CD4-positive, alpha-beta T cell (primary cell): ENCODE data around the gene ZNF879. TPM values are rescaled to one million over a fixed set of nuclear protein-coding genes. Genes with fewer than 3 reads are reported as not detected.

Experiments used
- ATAC-seq: fragments of 200-7000 bp; cut with Tn5 transposase; one replicate; pipeline ENCODE4 v1.10.0; 2022; ENCODE audit warnings: mild to moderate bottlenecking; ENCODE audit not compliant: poor library complexity
- CTCF ChIA-PET: fragments of 350-600 bp; sonication (Branson Sonifier 250); formaldehyde crosslinking; loops from one replicate; lab custom pipeline; 2021; ENCODE audit warnings: antibody characterized with exemption, inconsistent platforms; lab: Charles Lee
- POLR2A ChIA-PET: fragments of 350-600 bp; sonication (Branson Sonifier 250); formaldehyde crosslinking; loops from one replicate; lab custom pipeline; 2021; ENCODE audit warnings: antibody characterized with exemption, inconsistent platforms; lab: Charles Lee
- DNase-seq, 14 experiments: peaks; one replicate each; pipeline ENCODE4 v3.0.0-alpha.2; 2013 to 2020; ENCODE audit warnings: mixed read lengths in 2 of 14
- H3K27ac ChIP-seq, 2 donors: one replicate each; pipeline versions ENCODE4 v1.5.1 to v1.7.0; 2013; ENCODE audit warnings: low read length in 2 of 2, low read depth in 1 of 2, mild to moderate bottlenecking in 1 of 2
- H3K27me3 ChIP-seq, 2 experiments: 1 replicate in 1 of 2; 2 replicates in 1 of 2; pipeline versions ENCODE4 v1.6.1 to v1.7.0; 2013; ENCODE audit warnings: low read length in 2 of 2, control low read depth in 1 of 2, mild to moderate bottlenecking in 1 of 2, moderate library complexity in 1 of 2; ENCODE audit not compliant: insufficient read depth in 2 of 2, control insufficient read depth in 1 of 2
- H3K36me3 ChIP-seq: one replicate; pipeline ENCODE4 v1.6.1; 2013; ENCODE audit warnings: low read length, control low read depth; ENCODE audit not compliant: insufficient read depth
- H3K4me1 ChIP-seq: one replicate; pipeline ENCODE4 v1.6.1; 2013; ENCODE audit warnings: low read length, control low read depth; ENCODE audit not compliant: insufficient read depth
- H3K4me3 ChIP-seq: one replicate; pipeline ENCODE4 v1.5.1; 2013; ENCODE audit warnings: mild to moderate bottlenecking, low read length, moderate library complexity
- H3K9me3 ChIP-seq, 2 experiments: 1 replicate in 1 of 2; 2 replicates in 1 of 2; pipeline versions ENCODE4 v1.6.1 to v1.7.0; 2013; ENCODE audit warnings: low read length in 2 of 2, mild to moderate bottlenecking in 2 of 2, control low read depth in 1 of 2, moderate library complexity in 1 of 2; ENCODE audit not compliant: control insufficient read depth in 1 of 2, insufficient read depth in 1 of 2
- H3K27ac Mint-ChIP-seq: one replicate; pipeline ENCODE4 v1.8.0; 2020; ENCODE audit warnings: mixed read lengths
- H3K27me3 Mint-ChIP-seq: one replicate; pipeline ENCODE4 v1.8.0; 2021; ENCODE audit warnings: mixed read lengths
- H3K36me3 Mint-ChIP-seq: one replicate; pipeline ENCODE4 v1.8.0; 2021; ENCODE audit warnings: low read depth, mixed read lengths
- H3K4me1 Mint-ChIP-seq: one replicate; pipeline ENCODE4 v1.8.0; 2021; ENCODE audit warnings: low read depth, mixed read lengths
- H3K4me3 Mint-ChIP-seq: one replicate; pipeline ENCODE4 v1.8.0; 2020; ENCODE audit warnings: mild to moderate bottlenecking, mixed read lengths
- H3K9me3 Mint-ChIP-seq: one replicate; pipeline ENCODE4 v1.8.0; 2020; ENCODE audit warnings: mixed read lengths
- intact Hi-C, 2 experiments: fragments of 100-400 bp; cut with DNase I in 1 of 2; cut with micrococcal nuclease in 1 of 2; formaldehyde crosslinking; loops; one replicate each; pipeline versions ENCODE4 v1.15.1 to v1.9.0; 2023 to 2025; cut with DNase I, micrococcal nuclease
- total RNA-seq, 174 experiments: library from RNA in 2 of 174; stranded (reverse) in 2 of 174; gene quantifications; one replicate each; pipeline ENCODE4 v1.2.3 and lab custom pipeline; 2021 to 2026
- TF ChIP-seq, protein P1 (sequence below): fragments of 200-600 bp; IDR thresholded peaks from one replicate; pipeline ENCODE4 v1.8.0; 2022; ENCODE audit warnings: antibody characterized with exemption, mild to moderate bottlenecking

Gene ZNF879
- total RNA-seq, 2 experiments from 2014 or later: 4.9 to 5.1 TPM

DNA sequence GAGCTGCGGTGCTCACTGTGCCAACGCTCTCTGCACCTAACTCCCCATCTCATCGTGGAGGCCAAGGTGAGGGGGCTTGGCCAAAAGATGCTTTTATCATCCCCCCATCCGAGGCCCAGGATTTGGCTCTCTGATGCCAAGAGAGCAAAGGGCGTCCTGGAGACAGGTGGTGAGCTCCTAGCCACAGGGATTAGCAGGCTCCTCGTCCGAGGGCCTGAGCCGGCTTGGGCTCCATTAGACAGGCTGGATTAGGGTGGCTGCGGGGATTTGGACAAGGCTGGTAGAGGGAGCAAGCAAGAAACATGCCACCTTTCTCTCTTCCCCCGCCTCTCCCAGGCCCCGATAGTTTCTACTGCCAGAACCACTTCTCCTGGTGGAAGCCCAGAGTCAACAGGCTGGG, 27.4 kb upstream of the ZNF879 start:
- H3K9me3 Mint-ChIP-seq: no peaks in the 10 kb centered on the region
- H3K4me1 Mint-ChIP-seq: no peaks in the 10 kb centered on the region
- Histone ChIP-seq H3K4me3 (no peak overlapping the region), H3K4me1 (no peaks in the 10 kb centered on the region), H3K36me3 (no peaks in the 10 kb centered on the region), H3K27me3 (peaks cover 20% of the 10 kb centered on the region in 2 experiments), H3K27ac (no peak overlapping the region), H3K9me3 (peaks cover 0 to 63% of the 10 kb centered on the region in 2 experiments)
- DNase-seq (no peak), ATAC-seq (no peak)
- H3K36me3 Mint-ChIP-seq: no peaks in the 10 kb centered on the region
- intact Hi-C loops: no loop called here
- no peak overlapping the region for H3K27ac Mint-ChIP-seq
- no peak overlapping the region for H3K4me3 Mint-ChIP-seq
- ChIA-PET POLR2A (no interaction called here), CTCF (no interaction called here)
- peaks cover 43% of the 10 kb centered on the region for H3K27me3 Mint-ChIP-seq
- TF ChIP-seq, protein P1, sequence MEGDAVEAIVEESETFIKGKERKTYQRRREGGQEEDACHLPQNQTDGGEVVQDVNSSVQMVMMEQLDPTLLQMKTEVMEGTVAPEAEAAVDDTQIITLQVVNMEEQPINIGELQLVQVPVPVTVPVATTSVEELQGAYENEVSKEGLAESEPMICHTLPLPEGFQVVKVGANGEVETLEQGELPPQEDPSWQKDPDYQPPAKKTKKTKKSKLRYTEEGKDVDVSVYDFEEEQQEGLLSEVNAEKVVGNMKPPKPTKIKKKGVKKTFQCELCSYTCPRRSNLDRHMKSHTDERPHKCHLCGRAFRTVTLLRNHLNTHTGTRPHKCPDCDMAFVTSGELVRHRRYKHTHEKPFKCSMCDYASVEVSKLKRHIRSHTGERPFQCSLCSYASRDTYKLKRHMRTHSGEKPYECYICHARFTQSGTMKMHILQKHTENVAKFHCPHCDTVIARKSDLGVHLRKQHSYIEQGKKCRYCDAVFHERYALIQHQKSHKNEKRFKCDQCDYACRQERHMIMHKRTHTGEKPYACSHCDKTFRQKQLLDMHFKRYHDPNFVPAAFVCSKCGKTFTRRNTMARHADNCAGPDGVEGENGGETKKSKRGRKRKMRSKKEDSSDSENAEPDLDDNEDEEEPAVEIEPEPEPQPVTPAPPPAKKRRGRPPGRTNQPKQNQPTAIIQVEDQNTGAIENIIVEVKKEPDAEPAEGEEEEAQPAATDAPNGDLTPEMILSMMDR: no peak

DNA sequence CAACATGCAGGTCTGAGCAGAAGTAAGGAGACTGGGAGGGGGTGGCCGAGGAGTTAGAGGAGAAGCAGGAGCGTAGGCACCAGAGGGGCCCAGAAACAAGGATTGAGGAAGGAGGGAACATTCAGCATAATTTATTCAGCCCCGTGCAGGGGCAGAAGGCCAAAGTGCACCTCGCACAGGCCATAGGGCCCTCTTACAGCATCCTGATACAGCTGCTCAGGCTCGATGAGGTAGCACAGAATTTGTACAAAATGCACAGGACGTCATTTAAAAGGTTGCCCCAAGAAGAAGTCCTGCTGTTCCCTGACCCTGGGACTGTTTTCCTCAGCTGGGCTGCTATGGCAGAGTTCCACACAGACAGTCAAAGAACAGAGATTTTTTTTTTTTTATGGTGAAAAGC, 26.4 kb upstream of the ZNF879 start:
- POLR2A ChIA-PET: no interaction called here
- no peak for DNase-seq

GRCh38 chr5:178998441-178998840, 25.2 kb upstream of the ZNF879 start:
- CTCF ChIA-PET: no interaction called here
- Histone ChIP-seq H3K9me3 (peaks cover 0 to 49% of the 10 kb centered on the region in 2 experiments), H3K27ac (no peak overlapping the region), H3K36me3 (no peaks in the 10 kb centered on the region), H3K27me3 (peaks cover 9 to 11% of the 10 kb centered on the region in 2 experiments), H3K4me1 (no peaks in the 10 kb centered on the region), H3K4me3 (no peak overlapping the region)
- no peak overlapping the region for H3K27ac Mint-ChIP-seq
- peaks cover 4% of the 10 kb centered on the region for H3K9me3 Mint-ChIP-seq
- TF ChIP-seq, protein P1: no peak
- H3K4me1 Mint-ChIP-seq: no peaks in the 10 kb centered on the region
- no peak for ATAC-seq
- no peak overlapping the region for H3K4me3 Mint-ChIP-seq
- H3K27me3 Mint-ChIP-seq: peaks cover 33% of the 10 kb centered on the region
- intact Hi-C loops: no loop called here
- no peaks in the 10 kb centered on the region for H3K36me3 Mint-ChIP-seq
- no peak for DNase-seq
- POLR2A ChIA-PET: no interaction called here

More for the DNA sequence above, 26.4 kb upstream of the ZNF879 start:
- intact Hi-C loops: no loop called here
- Histone ChIP-seq H3K36me3 (no peaks in the 10 kb centered on the region), H3K27ac (no peak overlapping the region), H3K4me1 (no peaks in the 10 kb centered on the region), H3K9me3 (peaks cover 0 to 58% of the 10 kb centered on the region in 2 experiments), H3K4me3 (no peak overlapping the region), H3K27me3 (peaks cover 15 to 20% of the 10 kb centered on the region in 2 experiments)
- Mint-ChIP-seq H3K27me3 (peaks cover 41% of the 10 kb centered on the region), H3K4me1 (no peaks in the 10 kb centered on the region), H3K36me3 (no peaks in the 10 kb centered on the region), H3K4me3 (no peak overlapping the region), H3K9me3 (peaks cover under 1% of the 10 kb centered on the region), H3K27ac (no peak overlapping the region)
- ATAC-seq: no peak
- CTCF ChIA-PET: no interaction called here
- TF ChIP-seq, protein P1: no peak
